Hepatocyte (in vitro differentiated cells): Measurements from ENCODE around the gene CTNNA3.
A peak's percentile ranks its signal among the peaks of the same experiment; 100 is the strongest.

Experiments
- CTCF ChIP-seq: fragments of 200-600 bp; sonication (generic); IDR thresholded peaks from 2 replicates; pipeline ENCODE4 v1.5.1; 2016; ENCODE audit warnings: antibody characterized with exemption, mild to moderate bottlenecking; ENCODE audit not compliant: poor library complexity
- EZH2 ChIP-seq: fragments of 200-600 bp; sonication (generic); IDR thresholded peaks from 2 replicates; pipeline ENCODE4 v1.6.1; 2016; ENCODE audit warnings: antibody characterized with exemption, mild to moderate bottlenecking, borderline replicate concordance
- EZH2phosphoT487 ChIP-seq: fragments of 200-600 bp; sonication (generic); IDR thresholded peaks from one replicate; pipeline ENCODE4 v1.6.1; 2018; ENCODE audit warnings: antibody characterized with exemption, mild to moderate bottlenecking, low read depth, moderate library complexity; ENCODE audit not compliant: unreplicated experiment, severe bottlenecking

- TF ChIP-seq EZH2: no peak
- peak; percentile 60 for TF ChIP-seq CTCF
- no peak for TF ChIP-seq EZH2phosphoT487
Observed at GRCh38 chr10:67666416-67667034, 29.5 kb downstream of the CTNNA3 start.
